NCI-H2171 treated with DMSO at 0.1 percent for 48 hours (cell line): Measurements from ENCODE around the gene ZSCAN20.
A peak's percentile ranks its signal among the peaks of the same experiment; 100 is the strongest.

Experiments used
- DNase-seq: peaks from one replicate; lab custom pipeline; 2025; lab: John Stamatoyannopoulos, UW

ZSCAN20 gene

GRCh38 chr1:33472269-33472980 is at the start of gene ZSCAN20:
ZSCAN20 (plus strand) TSS chr1:33472645; CDS start chr1:33479289, 6,644 bp downstream.
- peak; percentile 99 for DNase-seq

- peak; percentile 21 for DNase-seq
These were observed 48.2 kb upstream of the ZSCAN20 start for GRCh38 chr1:33424205-33424604.

GRCh38 chr1:33424610-33425009 is 47.8 kb upstream of the ZSCAN20 start:
- DNase-seq = no peak

GRCh38 chr1:33425900-33426299 is 46.5 kb upstream of the ZSCAN20 start:
- DNase-seq = no peak

- DNase-seq = no peak
These were observed 45.5 kb upstream of the ZSCAN20 start for GRCh38 chr1:33426916-33427315.

GRCh38 chr1:33428661-33429060 is 43.8 kb upstream of the ZSCAN20 start:
- DNase-seq = no peak

GRCh38 chr1:33429332-33429731 is 43.1 kb upstream of the ZSCAN20 start:
- DNase-seq = no peak

- DNase-seq = peak; percentile 50
These were observed 42.4 kb upstream of the ZSCAN20 start for GRCh38 chr1:33429856-33430691.

- DNase-seq = peak; percentile 98
These were observed 41.5 kb upstream of the ZSCAN20 start, which contains the start of gene PHC2 for GRCh38 chr1:33430692-33431593. PHC2 (minus strand) TSS chr1:33431095; CDS start chr1:33375539, 55,556 bp downstream.

GRCh38 chr1:33433509-33434362 is 38.7 kb upstream of the ZSCAN20 start:
- no peak for DNase-seq

GRCh38 chr1:33434363-33434750 is 38.1 kb upstream of the ZSCAN20 start:
- no peak for DNase-seq

- peak; percentile 90 for DNase-seq
These were observed 37.2 kb upstream of the ZSCAN20 start for GRCh38 chr1:33435096-33435820.

GRCh38 chr1:33436557-33437285 is 35.7 kb upstream of the ZSCAN20 start:
- peak; percentile 96 for DNase-seq

GRCh38 chr1:33438364-33439160 is 33.9 kb upstream of the ZSCAN20 start:
- DNase-seq = peak; percentile 42

GRCh38 chr1:33439662-33440061 is 32.8 kb upstream of the ZSCAN20 start:
- no peak for DNase-seq

- no peak for DNase-seq
These were observed 31.2 kb upstream of the ZSCAN20 start for GRCh38 chr1:33441088-33441745.

- DNase-seq = no peak
These were observed 30.3 kb upstream of the ZSCAN20 start for GRCh38 chr1:33442141-33442540.

- no peak for DNase-seq
These were observed 29.3 kb upstream of the ZSCAN20 start for GRCh38 chr1:33443080-33443704.
